ENCODE data around the gene CAMSAP1. TPM values are rescaled to one million over a fixed set of nuclear protein-coding genes. Genes with fewer than 3 reads are reported as not detected.

Gene CAMSAP1
- total and polyA plus RNA-seq, 2 of the 4 experiments (the other 2 are of a cell fraction) = 8.2 to 19.5 TPM

DNA sequence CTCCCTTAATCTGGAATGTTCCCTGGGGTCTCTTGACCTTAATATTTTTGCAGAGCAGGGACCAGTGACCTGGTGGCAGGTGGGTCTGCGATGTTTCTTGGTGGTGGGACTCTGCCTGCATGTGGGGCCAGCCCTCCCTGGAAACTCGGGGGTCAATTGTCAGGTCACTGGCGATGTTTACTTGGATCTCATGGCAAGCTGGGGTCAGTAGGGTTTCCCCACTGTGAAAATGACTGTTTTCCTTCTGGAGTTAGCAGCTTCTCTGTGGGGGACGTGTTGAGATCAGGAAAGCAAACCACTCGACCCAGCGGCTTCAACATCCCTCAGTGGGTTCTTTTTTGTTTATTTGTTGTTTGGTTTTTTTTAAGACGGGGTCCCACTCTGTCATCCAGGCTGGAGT lies 131.4 kb downstream of the CAMSAP1 start:
- DNase-seq (no peak), ATAC-seq (ENCODE audit: low read depth) (no peak)
- Histone ChIP-seq H4K20me1 (ENCODE audit: insufficient read depth, low read length) (no peaks in the 10 kb centered on the region), H2BK15ac (ENCODE audit: low read depth, low read length) (no peak overlapping the region), H2BK20ac (ENCODE audit: low read depth, low read length) (no peak overlapping the region), H2BK120ac (ENCODE audit: low read depth, low read length) (no peak overlapping the region), H2AK5ac (ENCODE audit: low read depth, low read length) (no peak overlapping the region), H3K9ac (ENCODE audit: low read depth, low read length) (no peak overlapping the region), H3K79me1 (ENCODE audit: low read depth in 1 of 2, low read length in 2 of 2) (no peaks in the 10 kb centered on the region), H3K4me3 (ENCODE audit: insufficient read depth, low read depth, low read length) (no peak overlapping the region), H3K18ac (ENCODE audit: low read depth, low read length) (no peak overlapping the region), H4K8ac (ENCODE audit: low read depth in 2 of 2, low read length in 2 of 2) (no peak overlapping the region), H3K27ac (ENCODE audit: insufficient read depth, low read length) (no peak overlapping the region), H3K56ac (ENCODE audit: extremely low read depth, insufficient read depth, low read length) (no peak overlapping the region), H3K4ac (ENCODE audit: low read depth, low read length) (no peak overlapping the region), H3K27me3 (ENCODE audit: control insufficient read depth, insufficient read depth, low read length) (peaks cover 10% of the 10 kb centered on the region), H3K4me2 (ENCODE audit: low read depth, low read length) (no peak overlapping the region), H3K9me1 (ENCODE audit: insufficient read depth, low read length) (peaks cover 5% of the 10 kb centered on the region; the same call in 1 of the 2 replicates), H3K9me3 (ENCODE audit: control insufficient read depth, insufficient read depth, low read length) (no peaks in the 10 kb centered on the region; the same call in 1 of the 2 replicates), H2AFZ (replicated peaks; ENCODE audit: low read length, poor library complexity) (no peak overlapping the region), H3K4me1 (ENCODE audit: control insufficient read depth, insufficient read depth, low read length) (no peaks in the 10 kb centered on the region), H2BK5ac (ENCODE audit: low read depth, low read length, poor library complexity, severe bottlenecking) (no peak overlapping the region), H4K5ac (ENCODE audit: low read depth, low read length) (no peak overlapping the region), H4K91ac (ENCODE audit: insufficient read depth, low read depth, low read length) (no peak overlapping the region), H3K14ac (replicated peaks; ENCODE audit: low read depth, low read length) (no peak overlapping the region), H3K23ac (ENCODE audit: low read depth, low read length) (no peak overlapping the region), H3K36me3 (ENCODE audit: control insufficient read depth, insufficient read depth, low read length) (no peaks in the 10 kb centered on the region), H2AK9ac (replicated peaks; ENCODE audit: low read depth, low read length, poor library complexity) (no peak overlapping the region)
- in situ Hi-C loops (cut with MboI; ENCODE audit: low sequenced_read_pairs) = no loop called here
- ChIA-PET POLR2A (ENCODE audit: unreplicated experiment) (no interaction called here), CTCF (no interaction called here)
- intact Hi-C loops (cut with micrococcal nuclease) = no loop called here
- WGBS, 2 experiments (ENCODE audit: extremely low coverage in 2 of 2, insufficient read length in 1 of 2) = 41% methylated on average over 2 of the region's 7 CpGs; no CpG with 5 or more reads in 1 of the 2 experiments
- TF ChIP-seq, protein P1, sequence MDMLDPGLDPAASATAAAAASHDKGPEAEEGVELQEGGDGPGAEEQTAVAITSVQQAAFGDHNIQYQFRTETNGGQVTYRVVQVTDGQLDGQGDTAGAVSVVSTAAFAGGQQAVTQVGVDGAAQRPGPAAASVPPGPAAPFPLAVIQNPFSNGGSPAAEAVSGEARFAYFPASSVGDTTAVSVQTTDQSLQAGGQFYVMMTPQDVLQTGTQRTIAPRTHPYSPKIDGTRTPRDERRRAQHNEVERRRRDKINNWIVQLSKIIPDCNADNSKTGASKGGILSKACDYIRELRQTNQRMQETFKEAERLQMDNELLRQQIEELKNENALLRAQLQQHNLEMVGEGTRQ (IDR thresholded peaks at IDR 0.05; ENCODE audit: low read depth, low read length) = no peak
- TF ChIP-seq BHLHE40 (IDR thresholded peaks at IDR 0.05; ENCODE audit: low read depth, low read length) = no peak
- TF ChIP-seq RAD21 (IDR thresholded peaks at IDR 0.05; ENCODE audit: low read length) = no peak
- TF ChIP-seq RFX5 (IDR thresholded peaks at IDR 0.05; ENCODE audit: low read depth, low read length) = no peak
- no peak for TF ChIP-seq MAFK (IDR thresholded peaks at IDR 0.05; ENCODE audit: low read depth, low read length)
- no peak for TF ChIP-seq POLR2A (IDR thresholded peaks at IDR 0.05; ENCODE audit: low read depth, low read length)
- dilution Hi-C loops (cut with HindIII; ENCODE audit: low sequenced_read_pairs, unreplicated experiment) = no loop called here
- no TSS peak for BruUV-seq (replicated peaks)

Data from IMR-90 (cell line).